Chondrocyte (in vitro differentiated cells): ENCODE data around the gene CUL7. TPM values are rescaled to one million over a fixed set of nuclear protein-coding genes. Genes with fewer than 3 reads are reported as not detected.

Experiments
- DNase-seq: peaks from one replicate; pipeline ENCODE4 v3.0.0; 2021; ENCODE audit warnings: mixed read lengths, low spot score
- H3K27ac Mint-ChIP-seq: one replicate; pipeline ENCODE4 v1.8.0; 2021; ENCODE audit warnings: mild to moderate bottlenecking, moderate library complexity, mixed read lengths; ENCODE audit not compliant: unreplicated experiment
- H3K27me3 Mint-ChIP-seq: 2 replicates; pipeline ENCODE4 v1.8.0; 2021; ENCODE audit warnings: low read depth, mixed read lengths
- H3K36me3 Mint-ChIP-seq: 2 replicates; pipeline ENCODE4 v1.8.0; 2021; ENCODE audit warnings: low read depth, mixed read lengths
- H3K4me1 Mint-ChIP-seq: 2 replicates; pipeline ENCODE4 v1.8.0; 2021; ENCODE audit warnings: low read depth, mild to moderate bottlenecking, mixed read lengths
- H3K4me3 Mint-ChIP-seq: one replicate; pipeline ENCODE4 v1.8.0; 2021; ENCODE audit warnings: mild to moderate bottlenecking, moderate library complexity, mixed read lengths; ENCODE audit not compliant: unreplicated experiment
- H3K9me3 Mint-ChIP-seq: 2 replicates; pipeline ENCODE4 v1.8.0; 2021; ENCODE audit warnings: low read depth, mixed read lengths
- CTCF ChIP-seq: fragments of 200-600 bp; sonication (generic); IDR thresholded peaks from 2 replicates; pipeline ENCODE4 v1.5.0; 2021; ENCODE audit warnings: antibody characterized with exemption, mild to moderate bottlenecking, moderate library complexity
- total RNA-seq: library from RNA; stranded (reverse); gene quantifications from 3 replicates; pipeline ENCODE4 v1.2.1, GENCODE V29; 2021

Gene CUL7
- total RNA-seq, 1 donor from 2014 or later, result 54.3 TPM

DNA sequence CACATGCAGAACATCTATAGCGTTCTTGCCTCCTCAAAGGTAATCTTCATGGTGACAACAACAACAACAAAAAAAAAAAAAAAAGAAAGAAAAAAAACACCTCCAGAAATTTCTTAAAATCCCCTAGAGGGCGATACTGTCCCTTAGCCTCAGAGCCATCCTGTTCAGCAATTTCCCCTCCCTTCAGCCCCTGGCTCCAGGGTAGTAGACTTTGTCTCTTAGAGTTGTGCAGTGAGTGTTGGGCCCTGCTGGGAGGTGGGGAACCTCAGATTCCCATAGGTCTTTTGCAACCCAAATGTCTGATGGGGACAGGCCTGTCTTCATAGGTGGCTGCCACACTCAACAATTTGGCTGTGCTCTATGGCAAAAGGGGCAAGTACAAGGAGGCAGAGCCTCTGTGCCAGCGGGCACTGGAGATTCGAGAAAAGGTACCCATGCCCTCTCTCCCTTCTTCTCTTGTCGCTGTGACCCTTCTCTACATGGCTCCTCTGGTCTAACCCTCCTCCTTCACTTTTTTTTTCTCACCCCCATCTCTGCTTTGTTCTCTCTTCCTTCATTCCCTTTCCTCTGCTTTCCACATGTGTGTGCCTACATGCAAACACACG is 16.5 kb upstream of the CUL7 start:
- Mint-ChIP-seq H3K36me3 (peaks cover 19% of the 10 kb centered on the region), H3K4me3 (no peak overlapping the region), H3K27ac (no peak overlapping the region)

GRCh38 chr6:43062818-43063217 is 9.2 kb upstream of the CUL7 start:
- peaks cover 16% of the 10 kb centered on the region for H3K36me3 Mint-ChIP-seq
- no peak overlapping the region for H3K27ac Mint-ChIP-seq
- TF ChIP-seq CTCF, result no peak
- no peaks in the 10 kb centered on the region for H3K27me3 Mint-ChIP-seq
- no peak overlapping the region for H3K4me3 Mint-ChIP-seq
- H3K9me3 Mint-ChIP-seq, result no peaks in the 10 kb centered on the region
- peak; percentile 89 for DNase-seq
- H3K4me1 Mint-ChIP-seq, result peaks cover 40% of the 10 kb centered on the region

More for the DNA sequence above, 16.5 kb upstream of the CUL7 start:
- H3K4me1 Mint-ChIP-seq, result peaks cover 18% of the 10 kb centered on the region
- no peak for DNase-seq
- no peaks in the 10 kb centered on the region for H3K9me3 Mint-ChIP-seq
- TF ChIP-seq CTCF, result peak; percentile 86
- H3K27me3 Mint-ChIP-seq, result no peaks in the 10 kb centered on the region

- Mint-ChIP-seq H3K4me3 (no peak overlapping the region), H3K36me3 (peaks cover 18% of the 10 kb centered on the region), H3K4me1 (peaks cover 40% of the 10 kb centered on the region), H3K9me3 (no peaks in the 10 kb centered on the region), H3K27ac (peak overlapping the region; percentile 51), H3K27me3 (no peaks in the 10 kb centered on the region)
- no peak for DNase-seq
- no peak for TF ChIP-seq CTCF
Observed at GRCh38 chr6:43061861-43062260, 8.2 kb upstream of the CUL7 start.

GRCh38 chr6:43060755-43061633 is 7.3 kb upstream of the CUL7 start:
- DNase-seq, result no peak
- Mint-ChIP-seq H3K9me3 (no peaks in the 10 kb centered on the region), H3K27ac (no peak overlapping the region), H3K27me3 (no peaks in the 10 kb centered on the region), H3K4me1 (peaks cover 40% of the 10 kb centered on the region), H3K4me3 (peak overlapping the region; percentile 87), H3K36me3 (peaks cover 15% of the 10 kb centered on the region)
- no peak for TF ChIP-seq CTCF

DNA sequence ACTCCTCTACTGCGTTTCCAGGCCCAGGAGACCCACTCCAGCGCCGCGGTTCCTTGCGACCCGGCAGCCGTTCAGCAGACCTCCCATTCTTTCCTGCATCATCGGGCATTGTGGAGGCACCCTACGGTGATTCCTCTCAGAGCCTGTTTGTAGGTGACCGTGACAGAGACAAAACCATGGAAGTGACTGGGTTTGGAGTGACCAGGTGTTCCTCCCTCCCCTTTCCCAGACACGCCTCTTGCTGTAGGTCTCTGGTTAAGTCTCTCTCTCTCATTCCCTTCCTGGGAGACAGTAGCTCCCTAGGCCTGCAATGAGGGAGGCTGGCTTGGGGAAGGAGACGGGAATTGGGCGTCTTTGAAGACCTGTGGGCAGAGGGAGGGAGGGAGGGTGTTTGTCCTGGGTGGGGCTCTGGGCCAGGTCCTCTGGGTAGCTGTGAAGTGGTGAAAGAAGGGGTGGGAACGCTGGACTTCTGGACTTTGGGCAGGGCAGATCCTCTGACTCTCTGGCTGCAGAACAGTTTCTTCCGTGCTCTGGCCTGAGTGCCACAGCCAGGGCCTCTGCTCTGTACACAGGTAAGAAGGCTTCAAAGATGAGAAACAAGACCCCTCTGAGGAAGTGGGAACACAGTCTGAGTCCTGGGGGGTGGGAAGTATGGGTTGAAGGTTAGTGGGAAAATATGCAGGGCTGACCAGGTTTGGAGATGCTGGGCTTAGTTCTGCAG is 6.5 kb upstream of the CUL7 start:
- Mint-ChIP-seq H3K27ac (peak overlapping the region; percentile 90), H3K36me3 (peaks cover 14% of the 10 kb centered on the region), H3K27me3 (no peaks in the 10 kb centered on the region), H3K4me3 (peak overlapping the region; percentile 87), H3K4me1 (peaks cover 40% of the 10 kb centered on the region), H3K9me3 (no peaks in the 10 kb centered on the region)
- TF ChIP-seq CTCF, result no peak
- DNase-seq, result no peak
